Cardiac muscle cell (in vitro differentiated cells and primary cell): ENCODE results near the gene FAM120B. TPM values are rescaled to one million over a fixed set of nuclear protein-coding genes. Genes with fewer than 3 reads are reported as not detected.

Experiments used
- DNase-seq, 2 donors: peaks; one replicate each; pipeline versions ENCODE4 v3.0.0 to v3.0.0-alpha.2; 2010 to 2017; ENCODE audit warnings: low read depth in 1 of 2, low spot score in 1 of 2
- H3K27ac ChIP-seq: fragments of 200-600 bp; sonication (generic); 2 replicates; pipeline ENCODE4 v1.5.1; 2016
- H3K27me3 ChIP-seq: fragments of 200-600 bp; sonication (generic); 2 replicates; pipeline ENCODE4 v1.6.0; 2016; ENCODE audit warnings: control low read depth
- H3K36me3 ChIP-seq: fragments of 200-600 bp; sonication (generic); 2 replicates; pipeline ENCODE4 v1.5.1; 2016; ENCODE audit warnings: control low read depth
- H3K4me1 ChIP-seq: fragments of 200-600 bp; sonication (generic); 2 replicates; pipeline ENCODE4 v1.8.1; 2017; ENCODE audit warnings: low read depth, mild to moderate bottlenecking, mixed run types
- H3K4me3 ChIP-seq: fragments of 200-600 bp; sonication (generic); 2 replicates; pipeline ENCODE4 v1.5.1; 2016; ENCODE audit warnings: mild to moderate bottlenecking
- H3K9me3 ChIP-seq: fragments of 200-600 bp; sonication (generic); 2 replicates; pipeline ENCODE4 v1.5.1; 2017; ENCODE audit warnings: low read depth, mild to moderate bottlenecking, control low read depth
- CTCF ChIP-seq: IDR thresholded peaks from 2 replicates; pipeline ENCODE4 v1.5.1; 2012; ENCODE audit warnings: low read depth, mild to moderate bottlenecking, low read length
- polyA plus RNA-seq: library from polyadenylated mRNA; unstranded; fragments of >200 nt; fragmentation: Nextera tagmentation; extraction: Ambion mirVana; gene quantifications from 2 replicates; pipeline ENCODE4 v1.2.1, GENCODE V29; 2016
- total RNA-seq: library from RNA; depleted of rRNA; stranded (reverse); fragments of >200 nt; gene quantifications from 2 replicates; pipeline ENCODE4 v1.2.3, GENCODE V29; 2016

The FAM120B gene
- total and polyA plus RNA-seq, 2 experiments from 2014 or later: 13.2 to 24.9 TPM

DNA sequence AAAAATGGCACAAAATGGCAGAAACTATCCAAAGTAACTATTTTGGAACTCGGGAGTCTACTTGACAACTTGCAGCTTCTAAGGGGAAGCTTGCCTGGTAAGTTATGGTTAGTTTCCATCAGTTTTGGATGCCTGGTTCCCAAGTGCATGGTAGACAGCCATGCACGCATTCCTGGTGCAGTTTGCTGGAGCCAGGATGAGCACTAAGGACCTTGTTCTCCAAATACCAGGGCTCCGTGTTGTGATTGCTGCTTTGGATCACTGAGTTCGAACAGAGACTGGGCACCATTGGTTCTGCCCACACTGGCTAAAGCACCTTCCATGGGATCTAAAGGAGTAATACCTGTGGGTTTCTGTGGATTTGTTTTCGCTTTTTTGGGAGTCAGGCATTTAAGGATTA, 103.7 kb downstream of the FAM120B start:
- DNase-seq: no peak
- Histone ChIP-seq H3K27me3 (no peaks in the 10 kb centered on the region), H3K9me3 (no peaks in the 10 kb centered on the region), H3K4me1 (no peaks in the 10 kb centered on the region), H3K36me3 (peaks cover 9% of the 10 kb centered on the region), H3K27ac (no peak overlapping the region), H3K4me3 (no peak overlapping the region)
- TF ChIP-seq CTCF: no peak

DNA sequence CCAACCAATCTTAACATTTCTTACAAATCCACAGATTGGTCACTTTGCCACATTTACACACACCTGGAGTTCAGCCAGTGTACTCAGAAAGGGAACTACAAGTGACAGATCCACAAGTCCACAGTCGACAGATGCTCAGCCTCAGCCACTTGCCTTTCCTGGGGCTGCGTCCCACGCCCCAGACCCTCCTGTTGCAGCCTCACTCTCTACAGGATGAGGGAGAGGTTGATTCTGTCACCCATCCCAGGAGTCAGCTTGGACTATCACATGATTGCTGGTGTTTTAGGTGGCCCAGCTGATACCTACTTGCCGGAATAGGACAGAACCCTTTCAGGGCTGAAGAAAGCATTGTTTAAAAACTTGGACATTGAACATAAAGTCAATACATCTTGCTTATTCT, 108.8 kb downstream of the FAM120B start:
- no peaks in the 10 kb centered on the region for H3K4me1 ChIP-seq
- H3K4me3 ChIP-seq: no peak overlapping the region
- H3K27ac ChIP-seq: no peak overlapping the region
- no peaks in the 10 kb centered on the region for H3K36me3 ChIP-seq
- no peaks in the 10 kb centered on the region for H3K9me3 ChIP-seq
- no peak for DNase-seq
- no peaks in the 10 kb centered on the region for H3K27me3 ChIP-seq
- TF ChIP-seq CTCF: no peak

DNA sequence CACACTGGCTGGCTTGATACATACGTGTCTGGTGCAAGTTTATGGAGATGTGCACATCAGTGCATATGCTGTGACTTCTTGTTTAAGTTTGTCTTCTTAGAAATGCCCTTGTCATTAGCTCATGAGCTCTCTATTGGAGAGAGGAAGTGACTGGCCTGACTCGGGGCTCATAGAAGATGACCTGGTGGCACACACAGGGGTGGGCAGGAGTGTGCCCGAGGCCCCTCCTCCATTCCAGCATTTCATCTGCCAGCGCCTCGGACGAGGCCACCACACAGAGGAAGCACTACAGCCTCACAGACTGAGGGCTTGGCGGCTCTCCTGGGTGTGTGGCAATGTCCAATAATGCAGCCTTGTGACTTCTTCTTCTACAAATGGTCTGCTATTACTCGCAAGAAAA, 109.7 kb downstream of the FAM120B start:
- Histone ChIP-seq H3K9me3 (no peaks in the 10 kb centered on the region), H3K27ac (no peak overlapping the region), H3K4me3 (no peak overlapping the region), H3K36me3 (no peaks in the 10 kb centered on the region), H3K27me3 (no peaks in the 10 kb centered on the region), H3K4me1 (no peaks in the 10 kb centered on the region)
- no peak for TF ChIP-seq CTCF
- no peak for DNase-seq

DNA sequence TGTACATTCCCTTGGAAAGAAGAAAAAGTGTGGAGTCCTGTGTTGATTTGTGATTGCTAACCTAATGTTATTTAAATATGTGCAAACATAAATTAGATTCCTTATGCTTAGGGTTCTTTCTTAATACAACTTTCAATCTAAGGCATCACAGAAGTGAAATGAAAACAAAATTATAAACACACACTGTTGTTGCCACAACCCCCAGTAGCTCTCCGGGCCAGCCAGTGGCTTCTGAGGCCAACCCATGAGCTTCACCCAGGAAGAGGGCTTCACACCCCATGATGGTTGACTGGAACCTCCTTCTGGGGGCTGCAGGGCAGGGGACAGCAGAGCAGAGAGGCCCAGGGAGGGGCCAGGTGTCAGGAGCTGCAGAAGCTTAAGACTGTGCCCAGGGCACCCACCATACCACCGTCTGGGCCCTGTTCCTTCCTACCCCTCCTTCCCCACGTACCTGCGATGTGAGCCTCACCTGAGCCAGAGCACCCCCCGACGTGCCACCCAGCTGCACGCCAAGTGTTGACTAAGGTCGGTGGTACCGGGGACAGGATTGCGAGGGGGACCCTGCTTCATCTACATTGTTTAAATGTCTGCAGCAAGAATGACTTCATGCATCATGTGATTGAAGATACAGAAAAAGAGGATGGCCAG, 110.5 kb downstream of the FAM120B start:
- no peaks in the 10 kb centered on the region for H3K4me1 ChIP-seq
- H3K27ac ChIP-seq: no peak overlapping the region
- TF ChIP-seq CTCF: no peak
- H3K27me3 ChIP-seq: no peaks in the 10 kb centered on the region
- no peak for DNase-seq
- no peaks in the 10 kb centered on the region for H3K36me3 ChIP-seq
- H3K4me3 ChIP-seq: no peak overlapping the region
- no peaks in the 10 kb centered on the region for H3K9me3 ChIP-seq

DNA sequence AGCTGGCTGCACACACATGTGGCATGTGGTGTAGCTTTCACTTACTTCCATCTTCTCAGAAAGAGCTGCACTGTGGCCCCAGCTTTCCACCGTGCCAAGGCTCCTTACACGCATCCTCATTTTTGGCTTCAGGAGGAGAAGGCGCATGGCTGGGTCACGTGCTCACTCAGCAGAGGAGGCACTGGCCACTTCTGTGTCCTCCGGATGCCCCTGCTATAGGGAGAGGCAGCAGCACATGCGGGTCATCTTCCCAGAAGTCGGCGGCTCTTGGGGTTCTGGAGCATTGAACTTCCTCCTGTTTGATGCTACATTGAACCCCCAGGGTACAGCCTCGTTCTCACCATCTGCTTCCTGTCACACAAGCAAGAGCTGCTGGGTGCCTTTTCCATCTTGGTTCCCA, 111.3 kb downstream of the FAM120B start:
- no peak overlapping the region for H3K4me3 ChIP-seq
- no peaks in the 10 kb centered on the region for H3K9me3 ChIP-seq
- no peak overlapping the region for H3K27ac ChIP-seq
- no peak for TF ChIP-seq CTCF
- H3K4me1 ChIP-seq: no peaks in the 10 kb centered on the region
- no peaks in the 10 kb centered on the region for H3K27me3 ChIP-seq
- no peak for DNase-seq
- no peaks in the 10 kb centered on the region for H3K36me3 ChIP-seq
